Activated CD4-positive, alpha-beta memory T cell treated with anti-CD3 and anti-CD28 coated beads for 36 hours (primary cell): ENCODE results near the gene PRR23E. TPM values are rescaled to one million over a fixed set of nuclear protein-coding genes. Genes with fewer than 3 reads are reported as not detected.

Experiments
- CTCF ChIA-PET: fragments of 350-600 bp; sonication (Branson Sonifier 250); formaldehyde crosslinking; loops from one replicate; lab custom pipeline; 2021; ENCODE audit warnings: antibody characterized with exemption, inconsistent platforms; lab: Charles Lee
- POLR2A ChIA-PET: fragments of 350-600 bp; sonication (Branson Sonifier 250); formaldehyde crosslinking; loops from one replicate; lab custom pipeline; 2021; ENCODE audit warnings: antibody characterized with exemption; lab: Charles Lee
- DNase-seq: peaks from one replicate; pipeline ENCODE4 v3.0.0-alpha.2; 2020
- H3K27ac Mint-ChIP-seq: one replicate; pipeline ENCODE4 v1.8.0; 2021; ENCODE audit warnings: mixed read lengths
- H3K27me3 Mint-ChIP-seq: one replicate; pipeline ENCODE4 v1.8.0; 2021; ENCODE audit warnings: mixed read lengths
- H3K36me3 Mint-ChIP-seq: one replicate; pipeline ENCODE4 v1.8.0; 2021; ENCODE audit warnings: mixed read lengths
- H3K4me1 Mint-ChIP-seq: one replicate; pipeline ENCODE4 v1.8.0; 2021; ENCODE audit warnings: low read depth, mixed read lengths
- H3K4me3 Mint-ChIP-seq: one replicate; pipeline ENCODE4 v1.8.0; 2021; ENCODE audit warnings: mild to moderate bottlenecking, mixed read lengths
- H3K9me3 Mint-ChIP-seq: one replicate; pipeline ENCODE4 v1.8.0; 2021; ENCODE audit warnings: mixed read lengths
- intact Hi-C: fragments of 100-400 bp; cut with micrococcal nuclease; formaldehyde crosslinking; loops from one replicate; pipeline ENCODE4 v1.15.1; 2023
- total RNA-seq, 2 experiments: library from RNA; stranded (reverse); gene quantifications; one replicate each; pipeline ENCODE4 v1.2.3, GENCODE V29; 2021

The PRR23E gene
- total RNA-seq, 2 experiments from 2014 or later = not detected

DNA sequence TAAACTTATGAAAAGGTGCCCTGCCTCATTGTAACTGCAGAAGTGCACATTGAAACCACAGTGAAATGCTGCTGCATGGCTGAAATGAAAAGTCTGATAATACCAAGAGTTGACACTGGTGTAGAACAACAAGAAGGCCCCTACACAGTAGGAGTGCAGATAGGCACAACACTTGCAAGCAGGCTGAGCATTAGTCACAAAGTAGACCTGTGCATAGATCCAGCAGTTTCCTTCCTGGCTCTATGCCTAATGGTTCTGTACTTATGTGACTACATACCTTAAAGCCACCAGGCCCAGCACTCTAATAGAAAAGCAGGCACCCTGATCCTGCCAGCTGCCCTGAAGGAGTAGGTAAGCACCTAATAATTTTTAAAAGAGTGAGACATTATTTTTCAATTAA lies 41.8 kb downstream of the PRR23E start:
- CTCF ChIA-PET = no interaction called here
- H3K27me3 Mint-ChIP-seq = no peaks in the 10 kb centered on the region
- no peaks in the 10 kb centered on the region for H3K4me1 Mint-ChIP-seq

DNA sequence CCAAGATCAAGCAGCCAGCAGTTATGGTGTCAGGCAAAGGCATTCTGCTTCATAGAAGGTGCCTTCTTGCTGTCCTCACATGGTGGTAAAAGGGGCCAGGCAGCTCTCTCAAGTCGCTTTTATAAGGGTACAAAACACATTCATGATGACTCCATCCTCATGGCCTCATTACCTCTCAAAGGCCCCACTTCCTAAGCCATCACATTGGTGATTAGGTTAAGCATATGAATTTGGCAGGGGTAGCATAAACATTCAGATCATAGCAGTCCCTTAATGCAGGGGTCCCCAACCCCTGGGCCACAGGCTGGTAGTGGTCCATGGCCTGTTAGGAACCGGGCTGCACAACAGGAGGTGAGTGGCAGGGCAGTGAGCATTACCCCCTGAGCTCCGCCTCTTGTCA lies 42.8 kb downstream of the PRR23E start:
- H3K4me3 Mint-ChIP-seq = no peak overlapping the region
- H3K27ac Mint-ChIP-seq = no peak overlapping the region
- ChIA-PET POLR2A (no interaction called here), CTCF (no interaction called here)
- no peak for DNase-seq
- intact Hi-C loops = no loop called here
- H3K4me1 Mint-ChIP-seq = no peaks in the 10 kb centered on the region
- no peaks in the 10 kb centered on the region for H3K27me3 Mint-ChIP-seq
- no peaks in the 10 kb centered on the region for H3K36me3 Mint-ChIP-seq
- peaks cover 5% of the 10 kb centered on the region for H3K9me3 Mint-ChIP-seq

More for the DNA sequence above, 41.8 kb downstream of the PRR23E start:
- intact Hi-C loops = no loop called here
- H3K36me3 Mint-ChIP-seq = no peaks in the 10 kb centered on the region
- H3K4me3 Mint-ChIP-seq = no peak overlapping the region
- DNase-seq = no peak
- peaks cover 5% of the 10 kb centered on the region for H3K9me3 Mint-ChIP-seq
- H3K27ac Mint-ChIP-seq = no peak overlapping the region
- POLR2A ChIA-PET = no interaction called here

DNA sequence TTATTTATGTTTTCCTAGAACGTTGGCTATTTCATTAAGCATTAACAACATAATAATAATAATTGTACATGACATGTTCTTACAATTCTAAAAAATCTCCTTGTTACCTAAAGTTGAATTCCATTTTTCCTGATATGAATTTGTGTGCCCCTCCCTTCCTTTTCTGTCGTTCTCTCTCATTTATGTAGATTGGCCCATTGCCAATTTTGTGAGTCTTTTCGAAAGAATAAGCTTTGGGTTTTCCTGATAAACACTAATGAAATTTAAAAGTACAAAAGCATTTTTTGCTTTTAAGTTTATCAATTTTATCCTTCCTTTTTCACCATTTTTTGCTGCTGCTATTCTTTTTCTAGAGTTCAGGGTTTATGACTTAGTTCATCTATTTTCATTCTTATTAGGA lies 44.9 kb downstream of the PRR23E start:
- DNase-seq = no peak
- peaks cover 4% of the 10 kb centered on the region for H3K36me3 Mint-ChIP-seq
- intact Hi-C loops = no loop called here
- CTCF ChIA-PET = no interaction called here
- H3K4me1 Mint-ChIP-seq = no peaks in the 10 kb centered on the region
- H3K27ac Mint-ChIP-seq = no peak overlapping the region
- peaks cover 14% of the 10 kb centered on the region for H3K9me3 Mint-ChIP-seq
- no peaks in the 10 kb centered on the region for H3K27me3 Mint-ChIP-seq
- no peak overlapping the region for H3K4me3 Mint-ChIP-seq
- POLR2A ChIA-PET = no interaction called here

DNA sequence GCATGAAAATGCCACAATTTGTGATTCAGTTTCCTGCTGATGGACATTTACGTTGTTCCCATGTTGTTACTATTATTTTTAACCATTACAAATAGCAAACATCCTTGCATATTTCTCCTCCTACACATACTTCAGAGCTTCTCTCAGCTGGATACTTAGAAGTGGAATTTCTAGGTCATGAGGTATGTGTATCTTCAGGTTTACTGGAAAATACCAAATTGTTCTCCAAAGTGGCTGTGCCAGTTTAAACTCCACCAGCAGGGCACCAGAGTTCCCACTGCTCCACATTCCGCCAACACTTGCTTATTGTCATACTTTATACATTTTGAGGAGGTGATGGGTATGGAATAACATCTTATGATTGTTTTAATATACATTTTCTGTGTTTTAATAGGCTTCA lies 45.7 kb downstream of the PRR23E start:
- Mint-ChIP-seq H3K4me1 (no peaks in the 10 kb centered on the region), H3K27me3 (no peaks in the 10 kb centered on the region), H3K27ac (no peak overlapping the region), H3K9me3 (peaks cover 16% of the 10 kb centered on the region), H3K36me3 (peaks cover 4% of the 10 kb centered on the region), H3K4me3 (no peak overlapping the region)
- ChIA-PET CTCF (no interaction called here), POLR2A (no interaction called here)
- DNase-seq = no peak
- intact Hi-C loops = no loop called here

GRCh38 chr3:127247292-127247691 lies 54.4 kb downstream of the PRR23E start:
- H3K4me3 Mint-ChIP-seq = no peak overlapping the region
- no peak for DNase-seq
- ChIA-PET POLR2A (no interaction called here), CTCF (no interaction called here)
- H3K4me1 Mint-ChIP-seq = no peaks in the 10 kb centered on the region
- H3K27ac Mint-ChIP-seq = no peak overlapping the region
- peaks cover 3% of the 10 kb centered on the region for H3K36me3 Mint-ChIP-seq
- intact Hi-C loops = no loop called here
- H3K9me3 Mint-ChIP-seq = peaks cover 60% of the 10 kb centered on the region
- H3K27me3 Mint-ChIP-seq = no peaks in the 10 kb centered on the region

Other genes starting within 250 kb of the PRR23E start
- gene PLXNA1, start 210.0 kb upstream of the PRR23E start, total RNA-seq = 1 to 10 TPM; 8.8 to 9.3 TPM
- not detected for gene PRR20G, start 94.9 kb downstream of the PRR23E start, total RNA-seq